NCI-H2107 (cell line): ENCODE results near the gene SARS1.

ENCODE experiments used
- DNase-seq: peaks from one replicate; lab custom pipeline; 2025; lab: John Stamatoyannopoulos, UW

Gene SARS1

GRCh38 chr1:109228167-109228566 is 14.4 kb downstream of the SARS1 start:
- no peak for DNase-seq

GRCh38 chr1:109229531-109230127 is 15.9 kb downstream of the SARS1 start:
- DNase-seq = peak; percentile 73

- DNase-seq = no peak
These were observed 17.3 kb downstream of the SARS1 start for GRCh38 chr1:109231066-109231465.

- no peak for DNase-seq
These were observed 21.4 kb downstream of the SARS1 start for GRCh38 chr1:109235137-109235536.

- no peak for DNase-seq
These were observed 23.8 kb downstream of the SARS1 start for GRCh38 chr1:109237512-109237911.

GRCh38 chr1:109238382-109238781 is 24.7 kb downstream of the SARS1 start:
- DNase-seq = no peak

GRCh38 chr1:109239047-109239408 is 25.3 kb downstream of the SARS1 start:
- DNase-seq = no peak

- DNase-seq = peak; percentile 52
These were observed 25.8 kb downstream of the SARS1 start for GRCh38 chr1:109239409-109240068.

GRCh38 chr1:109240158-109241152 is 26.7 kb downstream of the SARS1 start:
- peak; percentile 26 for DNase-seq

- DNase-seq = no peak
These were observed 27.6 kb downstream of the SARS1 start for GRCh38 chr1:109241344-109241743.

- no peak for DNase-seq
These were observed 28.2 kb downstream of the SARS1 start for GRCh38 chr1:109241841-109242345.

GRCh38 chr1:109242387-109242786 is 28.7 kb downstream of the SARS1 start:
- no peak for DNase-seq

GRCh38 chr1:109243221-109243620 is 29.5 kb downstream of the SARS1 start:
- no peak for DNase-seq

- DNase-seq = no peak
These were observed 30.3 kb downstream of the SARS1 start for GRCh38 chr1:109243860-109244552.

- no peak for DNase-seq
These were observed 32.4 kb downstream of the SARS1 start for GRCh38 chr1:109246141-109246551.

GRCh38 chr1:109247401-109248365 is 34.0 kb downstream of the SARS1 start:
- DNase-seq = no peak

GRCh38 chr1:109248444-109248796 is 34.7 kb downstream of the SARS1 start:
- no peak for DNase-seq

GRCh38 chr1:109248797-109249629 is 35.3 kb downstream of the SARS1 start, which contains the start of gene CELSR2:
Gene CELSR2, plus strand, starts transcription at chr1:109249539. Its CDS starts 541 bp downstream, at chr1:109250080.
- DNase-seq = peak; percentile 65

GRCh38 chr1:109249654-109250401 is 36.1 kb downstream of the SARS1 start:
- DNase-seq = no peak
